Islet precursor cell (in vitro differentiated cells): ENCODE results near the gene PPM1F.

ENCODE experiments used
- DNase-seq: peaks from one replicate; pipeline ENCODE4 v3.0.0-alpha.2; 2018

Gene PPM1F

GRCh38 chr22:21975273-21975672, 22.6 kb upstream of the PPM1F start:
- DNase-seq = no peak

DNA sequence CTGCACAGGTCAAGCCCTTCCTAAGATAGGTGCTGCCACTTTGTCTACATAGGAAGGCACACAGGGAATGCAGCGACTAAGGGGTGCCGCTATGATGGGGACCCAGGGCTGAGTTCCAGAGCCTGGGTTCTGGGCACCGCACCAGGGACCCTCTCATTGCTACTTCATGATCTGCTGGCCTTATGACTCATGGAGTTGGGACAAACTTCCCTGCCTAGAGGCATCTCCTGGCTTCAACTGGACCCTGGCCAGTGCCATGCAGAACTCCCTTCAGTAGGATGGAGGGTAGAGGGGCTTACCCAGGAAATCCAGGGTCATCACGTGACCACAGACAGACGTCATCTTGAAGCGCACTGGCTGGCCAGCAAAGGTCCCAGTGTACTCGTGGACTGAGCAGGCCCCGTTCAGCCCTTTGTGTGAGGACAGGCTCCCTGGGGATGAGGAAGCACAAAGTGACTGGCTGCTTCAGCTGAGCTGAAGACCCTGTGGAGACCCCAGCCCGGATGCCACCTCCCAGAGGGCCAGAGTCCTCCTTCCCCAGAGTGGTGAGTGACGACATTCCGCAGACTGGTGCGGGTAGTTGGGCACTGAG, 21.5 kb upstream of the PPM1F start:
- no peak for DNase-seq

- no peak for DNase-seq
Measured at GRCh38 chr22:21972806-21973205, 20.2 kb upstream of the PPM1F start.

GRCh38 chr22:21972293-21972779, 19.7 kb upstream of the PPM1F start:
- no peak for DNase-seq

GRCh38 chr22:21971858-21972275, 19.2 kb upstream of the PPM1F start:
- DNase-seq = no peak

- DNase-seq = no peak
Measured at GRCh38 chr22:21970800-21971617, 18.4 kb upstream of the PPM1F start.

GRCh38 chr22:21970037-21970799, 17.6 kb upstream of the PPM1F start:
- DNase-seq = no peak

- no peak for DNase-seq
Measured at GRCh38 chr22:21968452-21969129, 15.9 kb upstream of the PPM1F start.

DNA sequence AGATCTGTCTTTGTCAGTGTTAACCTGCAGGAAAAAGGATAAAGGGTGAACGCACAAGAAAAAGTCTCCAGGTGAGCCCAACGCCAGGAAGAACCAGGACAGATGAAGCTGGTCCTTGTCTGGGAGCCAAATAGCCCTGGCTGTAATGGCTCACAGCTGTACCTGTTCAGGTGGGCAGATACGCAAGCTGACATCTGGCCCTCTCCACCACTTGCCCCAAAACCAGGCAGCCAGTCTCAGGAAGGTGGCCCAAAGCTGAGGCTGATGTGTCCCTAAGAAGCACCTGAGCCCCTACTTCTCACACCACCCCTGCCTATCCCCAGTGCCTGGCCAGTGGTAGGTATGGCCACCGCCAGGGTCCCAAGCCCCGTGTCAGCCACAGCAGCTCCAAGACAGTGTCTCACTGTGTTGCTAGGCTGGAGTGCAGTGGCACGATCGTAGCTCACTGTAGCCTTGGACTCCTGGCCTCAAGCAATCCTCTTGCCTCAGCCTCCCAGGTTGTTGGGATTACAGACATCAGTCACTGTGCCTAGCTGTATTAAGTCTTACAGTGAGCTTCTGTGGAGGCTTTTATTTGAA, 15.1 kb upstream of the PPM1F start:
- no peak for DNase-seq

GRCh38 chr22:21966643-21967516, 14.2 kb upstream of the PPM1F start:
- DNase-seq = no peak

- no peak for DNase-seq
Measured at GRCh38 chr22:21965762-21966288, 13.2 kb upstream of the PPM1F start.

- DNase-seq = no peak
Measured at GRCh38 chr22:21964918-21965484, 12.4 kb upstream of the PPM1F start.

- DNase-seq = no peak
Measured at GRCh38 chr22:21964234-21964633, 11.6 kb upstream of the PPM1F start.

GRCh38 chr22:21963790-21964211, 11.2 kb upstream of the PPM1F start:
- no peak for DNase-seq

DNA sequence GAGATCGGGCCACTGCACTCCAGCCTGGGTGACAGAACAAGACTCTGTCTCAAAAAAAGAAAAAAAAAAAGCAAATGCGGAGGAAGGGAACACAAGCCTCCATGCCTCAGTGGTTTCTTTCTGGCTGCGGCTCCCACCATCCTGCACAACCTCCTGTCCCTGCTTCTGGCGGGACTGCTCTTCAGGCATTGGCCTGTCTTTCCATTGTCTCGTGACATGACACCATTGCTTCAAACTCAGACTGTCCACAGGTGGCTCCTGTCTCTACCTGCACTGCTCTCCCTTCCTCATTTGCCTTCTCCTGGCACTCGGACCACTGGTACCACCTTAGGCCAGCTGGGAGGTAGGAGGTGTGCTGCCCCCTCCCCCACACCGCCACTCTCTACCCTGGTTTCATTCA, 10.6 kb upstream of the PPM1F start:
- DNase-seq = no peak

DNA sequence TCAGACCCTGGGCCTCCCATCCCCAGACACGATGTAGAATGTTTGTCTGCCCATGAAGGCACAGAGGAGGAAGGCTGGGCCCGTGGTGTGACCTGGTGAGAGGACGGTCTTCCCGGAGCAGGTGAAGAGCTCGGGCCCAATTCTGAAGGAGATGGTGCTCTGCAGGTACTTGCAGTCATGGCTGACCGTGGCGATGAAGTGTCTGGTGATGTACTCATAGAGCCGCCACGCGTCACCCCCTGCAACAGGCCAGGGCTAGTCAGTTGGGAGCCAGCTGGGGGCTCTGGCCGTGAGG, 10.0 kb upstream of the PPM1F start:
- no peak for DNase-seq

GRCh38 chr22:21961886-21962654, 9.4 kb upstream of the PPM1F start:
- no peak for DNase-seq

GRCh38 chr22:21961127-21961867, 8.6 kb upstream of the PPM1F start:
- no peak for DNase-seq
